HG03135 (cell line): ENCODE data around the gene NOL3.

Source experiments
- ATAC-seq: cut with Tn5 transposase; IDR thresholded peaks from one replicate; pipeline ENCODE4 v1.9.1; 2021; ENCODE audit warnings: mild to moderate bottlenecking, moderate library complexity; ENCODE audit not compliant: unreplicated experiment

Gene NOL3

GRCh38 chr16:67204076-67204475 is 33.7 kb downstream of the NOL3 start:
- no peak for ATAC-seq

DNA sequence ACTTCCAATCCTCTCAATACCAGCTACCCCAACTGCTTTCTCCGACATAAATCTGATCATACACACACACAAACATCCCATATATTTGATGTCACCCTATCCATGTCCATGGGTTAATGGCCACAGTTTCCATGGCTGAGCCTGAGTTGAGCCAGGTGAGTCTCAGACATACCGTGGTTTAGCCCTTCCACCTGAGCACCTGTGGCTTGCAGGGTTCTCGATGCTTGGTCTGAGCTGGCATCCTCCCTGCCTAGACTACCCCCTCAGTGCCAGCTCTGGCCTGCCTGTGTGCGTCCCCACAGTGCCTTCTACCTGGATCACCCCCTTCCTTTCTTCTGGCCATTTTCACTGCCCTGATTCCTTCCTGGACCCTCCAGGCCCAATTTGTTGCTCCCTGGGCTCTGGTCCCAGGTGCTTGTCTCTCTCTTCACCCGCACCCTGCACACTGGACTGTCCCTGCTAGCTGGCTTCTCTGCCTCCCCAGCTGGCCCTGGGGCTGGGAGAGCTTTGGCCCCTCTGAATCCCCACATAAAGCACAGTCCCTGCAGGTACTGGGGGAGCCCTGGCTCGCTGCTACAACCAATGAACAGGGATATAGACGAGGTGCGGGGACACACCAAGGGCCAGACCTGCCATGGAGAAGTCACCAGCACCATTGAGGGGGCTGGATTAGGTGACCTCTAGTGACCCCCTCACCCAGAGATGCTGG is 35.9 kb downstream of the NOL3 start:
- ATAC-seq: no peak

DNA sequence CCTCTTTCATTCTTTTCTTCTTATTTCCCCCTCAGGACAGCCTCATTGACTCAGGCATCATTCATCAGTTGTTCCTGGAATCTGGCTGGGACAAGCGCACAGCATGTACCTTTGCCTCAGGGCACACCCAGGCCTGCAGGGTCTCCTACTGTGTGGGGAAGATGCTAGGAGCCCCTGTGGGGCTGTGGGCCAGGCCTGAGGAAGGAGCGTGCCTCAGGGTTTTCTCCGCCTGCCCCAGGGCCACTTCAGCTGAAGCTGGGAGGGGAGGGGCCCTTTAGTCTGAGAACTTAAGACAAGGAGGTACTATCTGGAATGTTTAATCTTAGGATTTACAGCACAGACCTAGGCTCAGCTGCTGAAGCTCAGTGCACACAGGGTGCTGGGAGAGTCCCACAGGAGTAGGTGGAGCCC is 36.5 kb downstream of the NOL3 start:
- no peak for ATAC-seq

DNA sequence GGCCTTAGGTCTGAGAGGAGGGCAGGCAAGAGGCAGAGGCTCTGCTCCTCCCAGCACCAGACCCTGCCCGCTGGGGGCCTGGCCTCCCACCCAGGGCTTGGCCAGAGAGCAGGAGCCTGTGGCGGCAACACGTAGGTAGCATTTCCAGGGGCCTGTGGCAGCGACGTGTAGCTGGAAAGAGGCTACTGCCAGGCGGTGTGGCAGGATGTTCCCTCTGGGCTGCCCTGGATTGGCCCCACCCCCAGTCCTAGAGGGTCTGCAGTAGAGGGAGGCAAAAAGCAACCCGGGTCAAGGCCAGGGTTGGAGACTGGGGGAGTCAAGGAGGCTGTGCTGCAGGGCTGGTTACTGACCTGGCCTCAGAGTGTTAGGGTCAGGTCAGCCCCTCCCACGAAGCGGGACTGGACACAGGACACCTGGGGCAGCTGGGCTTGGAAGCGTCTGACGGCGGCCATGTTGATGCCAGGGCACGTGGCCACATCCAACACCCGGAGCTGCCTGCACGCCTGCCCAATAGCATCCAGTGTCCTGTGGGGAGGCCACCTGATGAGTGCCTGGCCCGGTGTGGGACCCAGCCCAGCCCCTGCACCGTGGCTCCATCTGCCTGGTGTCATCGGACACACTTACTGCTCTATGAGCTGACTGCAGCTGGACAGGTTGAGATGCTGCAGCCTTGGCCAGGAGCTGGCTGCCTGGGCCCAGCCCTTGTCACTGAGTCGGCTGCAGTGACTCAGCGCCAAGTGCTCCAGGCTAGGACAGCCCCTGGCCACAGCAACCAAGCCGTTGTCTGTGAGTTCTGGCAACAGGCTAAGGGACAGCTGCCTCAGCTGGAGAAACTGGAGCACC is 37.1 kb downstream of the NOL3 start:
- ATAC-seq: no peak

DNA sequence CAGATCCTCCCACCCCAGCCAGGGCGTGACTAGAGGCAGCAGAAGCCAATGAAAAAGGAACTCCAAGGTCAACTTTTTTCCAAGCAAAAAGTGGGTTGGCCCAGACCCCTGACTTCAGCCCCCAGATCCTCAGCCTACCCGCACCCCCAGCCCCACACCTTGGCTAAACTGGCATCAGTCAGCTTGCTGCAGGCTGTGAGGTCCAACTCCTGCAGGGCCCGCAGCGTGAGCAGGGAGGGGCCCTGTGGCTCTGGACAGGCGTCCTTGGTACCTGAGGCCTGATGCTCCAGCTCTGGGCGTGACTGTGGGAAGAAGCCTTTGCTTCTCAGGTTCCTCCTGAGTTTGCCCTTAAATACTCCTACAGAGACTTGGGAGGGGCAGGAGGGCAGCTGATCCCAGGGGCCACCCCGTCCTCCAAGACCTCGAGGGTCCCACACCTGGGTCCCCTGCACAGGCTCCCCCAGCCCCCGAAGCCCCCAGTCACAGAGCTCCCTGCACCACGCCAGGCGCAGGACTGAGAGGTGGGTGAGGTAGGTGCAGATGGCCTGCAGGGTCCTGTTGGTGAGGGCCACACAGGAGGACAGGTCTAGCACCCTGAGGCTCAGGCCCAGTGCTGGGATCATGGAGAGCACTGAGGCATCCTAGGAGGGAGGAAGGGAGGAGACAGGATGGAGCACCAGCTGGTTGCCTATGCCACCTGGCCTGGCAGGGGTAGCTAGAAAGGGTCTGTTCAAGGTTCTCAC is 38.0 kb downstream of the NOL3 start:
- ATAC-seq: no peak

DNA sequence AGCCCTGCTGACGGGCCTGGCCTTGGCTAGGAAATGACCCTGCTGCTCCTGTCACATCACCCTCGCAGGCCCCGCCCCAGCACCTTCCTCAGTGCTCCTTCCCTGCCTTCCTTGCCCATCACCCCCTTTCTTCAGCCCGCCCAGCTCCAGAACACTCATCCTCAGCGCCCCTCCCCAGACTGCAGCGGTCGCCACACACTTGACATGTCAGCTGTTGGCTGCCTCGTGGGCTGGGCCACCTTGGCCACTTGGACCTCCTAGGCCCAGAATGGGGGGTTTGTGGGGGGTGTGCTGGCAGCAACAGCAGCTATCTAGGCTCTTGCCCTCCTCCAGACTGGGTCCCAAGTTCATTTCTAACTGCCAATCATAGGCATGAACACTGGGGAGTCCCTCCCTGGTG is 39.2 kb downstream of the NOL3 start:
- ATAC-seq: no peak

DNA sequence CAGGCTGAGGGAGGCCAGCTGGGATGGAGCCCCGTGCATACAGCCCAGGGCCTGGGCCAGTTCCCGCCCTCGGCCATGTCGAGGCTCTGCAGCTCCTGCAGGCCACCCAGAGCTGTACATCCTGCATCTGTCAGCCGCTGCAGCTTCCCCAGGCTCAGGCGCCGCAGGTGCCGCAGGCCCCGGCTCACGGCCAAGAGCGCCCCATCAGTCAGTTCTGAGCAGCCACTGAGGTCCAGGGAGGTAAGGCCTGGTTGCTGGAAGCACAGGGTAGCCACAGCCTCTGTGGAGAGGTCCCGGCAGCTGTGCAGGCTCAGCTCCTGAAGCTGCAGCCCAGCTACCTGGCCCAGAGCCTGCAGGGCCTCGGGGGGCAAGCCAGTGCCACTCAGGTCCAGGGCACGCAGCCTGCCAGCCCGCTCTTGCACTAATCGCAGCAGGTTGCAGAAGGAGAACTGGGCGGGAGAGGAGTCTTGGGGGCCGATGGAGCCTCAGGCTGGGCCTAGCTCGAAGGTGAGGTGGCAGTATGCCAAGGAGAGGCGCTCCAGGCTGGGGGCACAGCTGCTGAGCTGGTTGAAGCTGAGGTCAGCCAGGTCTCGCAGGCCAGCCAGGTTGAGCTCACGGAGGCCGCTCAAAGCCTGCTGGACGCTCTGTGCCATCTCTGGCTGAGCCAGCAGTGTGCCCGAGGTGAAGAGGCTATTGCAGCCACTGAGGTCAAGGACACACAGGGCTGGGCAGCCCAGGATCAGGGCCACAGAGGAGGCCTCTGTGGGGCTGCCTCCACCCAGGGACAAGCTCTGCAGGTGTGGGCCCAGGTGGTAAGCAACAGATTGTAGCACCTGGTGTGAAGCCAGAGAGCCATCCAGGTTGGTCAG is 40.0 kb downstream of the NOL3 start:
- ATAC-seq: no peak

DNA sequence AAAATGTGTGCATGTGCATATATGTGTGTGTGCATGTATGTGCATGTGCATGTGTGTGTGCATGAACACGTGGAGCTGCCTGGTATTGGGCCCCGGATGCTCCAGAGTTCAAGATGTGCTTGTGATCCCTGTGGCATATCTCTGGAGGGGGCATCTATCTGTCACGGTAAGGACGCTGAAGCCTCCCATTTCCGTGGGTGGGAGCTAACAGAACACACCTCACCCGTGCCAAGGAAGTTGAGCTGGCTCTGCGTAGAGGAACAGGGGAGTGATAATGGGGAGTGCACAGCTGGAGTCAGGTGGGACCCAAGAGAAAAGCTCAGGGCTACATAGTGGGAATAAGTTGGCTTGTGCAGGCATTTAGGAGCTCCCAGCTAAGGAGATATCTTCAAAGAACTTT is 41.3 kb downstream of the NOL3 start:
- ATAC-seq: no peak

GRCh38 chr16:67212766-67213165 is 42.4 kb downstream of the NOL3 start:
- no peak for ATAC-seq

DNA sequence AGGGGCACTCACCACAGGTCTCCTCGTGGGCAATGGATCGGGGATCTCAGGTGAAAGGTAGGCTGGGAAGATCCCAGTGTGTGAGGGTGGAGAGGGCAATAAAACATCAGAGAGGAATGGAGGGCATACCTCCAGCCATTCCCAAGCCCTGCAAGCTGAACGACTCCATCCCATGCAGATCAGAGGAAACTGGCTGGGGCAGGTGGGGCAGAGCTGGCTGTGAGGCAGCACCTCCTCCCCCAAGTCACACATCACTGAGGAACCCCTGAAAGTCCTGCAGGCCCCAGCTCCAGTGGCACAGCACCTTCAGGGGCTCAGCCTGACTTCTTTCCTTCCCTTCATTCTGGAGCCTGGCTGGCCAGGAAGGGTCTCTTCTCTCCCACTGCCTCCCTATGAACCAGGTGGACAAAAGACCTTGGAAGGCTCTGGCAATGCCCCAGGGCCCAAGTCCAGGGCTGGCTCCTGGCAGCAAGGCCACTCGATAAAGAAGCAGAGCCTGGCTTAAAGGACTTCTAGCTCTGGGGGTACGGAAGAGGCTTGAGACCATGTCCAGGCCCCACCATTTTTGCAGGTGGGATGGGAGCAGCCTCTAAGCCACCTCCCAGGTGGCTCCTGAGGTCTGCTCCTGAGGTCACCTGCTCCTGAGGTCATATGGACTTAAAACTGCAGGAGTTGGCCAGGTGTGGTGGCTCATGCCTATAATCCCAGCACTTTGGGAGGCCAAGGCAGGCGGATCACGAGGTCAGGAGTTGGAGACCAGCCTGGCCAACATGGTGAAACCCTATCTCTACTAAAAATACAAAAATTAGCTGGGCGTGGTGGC is 43.1 kb downstream of the NOL3 start:
- ATAC-seq: no peak

DNA sequence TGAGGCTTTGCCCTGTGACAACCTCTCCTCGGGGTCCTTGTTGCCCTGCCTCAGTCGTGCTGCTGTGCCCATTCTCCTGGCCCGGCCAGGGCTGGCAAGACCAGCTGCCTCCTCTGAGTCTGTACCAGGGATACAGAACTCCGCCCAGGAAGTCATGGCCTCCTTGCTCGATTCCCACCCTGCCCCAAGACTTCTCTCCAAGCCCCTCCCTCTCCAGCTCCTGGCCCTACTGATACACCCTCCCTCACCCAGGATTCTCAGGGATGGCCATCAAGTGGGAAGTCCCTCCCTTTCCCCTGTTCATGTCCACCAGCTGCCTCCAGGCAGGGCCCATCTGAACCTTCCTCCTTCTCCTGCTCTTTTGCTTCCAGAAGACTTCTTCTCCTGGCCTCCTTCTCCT is 45.4 kb downstream of the NOL3 start:
- no peak for ATAC-seq

DNA sequence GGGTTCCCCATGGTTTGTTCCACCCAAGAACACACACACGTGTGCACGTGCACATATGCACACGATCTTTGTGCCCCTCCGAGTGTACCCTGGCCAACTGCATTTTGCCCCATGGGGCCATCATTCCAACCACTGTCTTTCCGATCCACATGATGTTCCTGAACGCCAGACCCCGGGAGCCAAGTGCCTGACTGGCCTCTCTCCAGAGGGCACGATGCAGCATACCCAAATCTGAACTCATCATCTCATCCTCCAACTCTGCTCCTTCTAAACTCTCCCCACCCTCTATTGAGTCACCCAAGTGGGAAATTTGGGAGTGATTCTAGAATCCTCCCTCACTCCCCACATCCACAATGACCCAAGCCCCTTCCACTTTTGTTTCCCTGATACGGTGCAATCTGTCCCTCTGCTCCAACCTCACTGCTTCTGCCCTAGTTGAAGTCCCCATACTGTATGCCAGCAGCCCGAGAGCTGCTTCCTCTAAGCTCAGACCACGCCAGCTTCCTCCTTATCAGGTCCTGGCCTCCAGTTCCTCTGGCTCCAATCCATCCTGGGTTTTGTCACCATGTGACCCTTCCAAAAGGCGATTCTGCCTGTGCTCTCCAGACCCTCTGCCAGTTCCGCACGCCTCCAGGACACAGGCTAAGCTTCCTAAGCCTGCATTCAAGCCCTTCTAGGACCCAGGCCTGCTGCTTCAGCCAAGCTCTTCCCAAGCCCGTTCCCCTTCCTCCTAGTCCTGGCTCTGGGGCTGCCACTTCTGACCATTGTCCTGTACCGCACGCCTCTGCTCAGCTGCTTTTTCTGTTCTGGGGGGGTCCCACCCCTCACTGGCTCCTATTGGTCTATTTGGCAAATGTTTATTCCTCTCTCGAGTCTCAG is 46.5 kb downstream of the NOL3 start:
- no peak for ATAC-seq

GRCh38 chr16:67223992-67224391 is 53.7 kb downstream of the NOL3 start:
- no peak for ATAC-seq
